Subcutaneous adipose tissue (tissue), 4 donors: ENCODE measurements around the gene ZFP36. TPM values are rescaled to one million over a fixed set of nuclear protein-coding genes. Genes with fewer than 3 reads are reported as not detected.

Experiments
- CTCF ChIP-seq: fragments of 450-650 bp; IDR thresholded peaks from one replicate; pipeline ENCODE4 v1.5.1; 2016; ENCODE audit warnings: low read depth, mild to moderate bottlenecking, control low read depth, antibody characterized with exemption, moderate library complexity
- total RNA-seq, 4 donors: library from RNA; depleted of rRNA; stranded (reverse); fragments of >200 nt; gene quantifications; one replicate each; pipeline ENCODE4 v1.1.0, GENCODE V29; 2016

The ZFP36 gene
- total RNA-seq, 4 donors from 2014 or later, result 76.9 to 156 (median 95.5) TPM

GRCh38 chr19:39422020-39422419 is 15.4 kb downstream of the ZFP36 start:
- TF ChIP-seq CTCF, result no peak

GRCh38 chr19:39423258-39424086 is 16.8 kb downstream of the ZFP36 start:
- TF ChIP-seq CTCF, result no peak

GRCh38 chr19:39424934-39425333 is 18.3 kb downstream of the ZFP36 start:
- TF ChIP-seq CTCF, result no peak

- TF ChIP-seq CTCF, result no peak
Measured at GRCh38 chr19:39425744-39426143, 19.1 kb downstream of the ZFP36 start.

- TF ChIP-seq CTCF, result no peak
Measured at GRCh38 chr19:39426170-39426569, 19.5 kb downstream of the ZFP36 start.

GRCh38 chr19:39427707-39428106 is 21.1 kb downstream of the ZFP36 start:
- no peak for TF ChIP-seq CTCF

GRCh38 chr19:39428283-39429112 is 21.9 kb downstream of the ZFP36 start:
- no peak for TF ChIP-seq CTCF
